Hepatocyte (in vitro differentiated cells): ENCODE data around the gene DCAF15.
"Not testable (repeated sequence)": the region's sequence is repeated elsewhere in the genome, so short reads cannot be mapped to it uniquely, and the experiment has no call there.

Experiments used
- EZH2 ChIP-seq: fragments of 200-600 bp; sonication (generic); IDR thresholded peaks from 2 replicates; pipeline ENCODE4 v1.6.1; 2016; ENCODE audit warnings: antibody characterized with exemption, mild to moderate bottlenecking, borderline replicate concordance
- EZH2phosphoT487 ChIP-seq: fragments of 200-600 bp; sonication (generic); IDR thresholded peaks from one replicate; pipeline ENCODE4 v1.6.1; 2018; ENCODE audit warnings: antibody characterized with exemption, mild to moderate bottlenecking, low read depth, moderate library complexity; ENCODE audit not compliant: unreplicated experiment, severe bottlenecking
- TF ChIP-seq, protein P1 (sequence below): fragments of 200-600 bp; sonication (generic); IDR thresholded peaks from 2 replicates; pipeline ENCODE4 v1.5.1; 2016; ENCODE audit warnings: antibody characterized with exemption, mild to moderate bottlenecking; ENCODE audit not compliant: poor library complexity

DNA sequence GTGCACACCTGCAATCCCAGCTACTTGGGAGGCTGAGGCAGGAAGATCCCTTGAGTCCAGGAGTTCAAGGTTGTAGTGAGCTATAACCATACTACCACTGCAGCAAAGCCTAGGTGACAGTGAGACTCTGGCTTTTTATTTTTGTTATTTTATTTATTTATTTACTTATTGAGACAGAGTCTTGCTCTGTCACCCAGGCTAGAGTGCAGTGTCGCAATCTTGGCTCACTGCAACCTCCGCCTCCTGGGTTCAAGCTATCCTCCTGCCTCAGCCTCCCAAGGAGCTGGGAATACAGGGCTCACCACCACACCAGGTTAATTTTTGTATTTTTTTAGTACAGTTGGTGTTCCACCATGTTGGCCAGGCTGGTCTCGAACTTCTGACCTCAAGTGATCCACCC, 21.2 kb downstream of the DCAF15 start:
- not testable (repeated sequence) for TF ChIP-seq EZH2, EZH2phosphoT487
- TF ChIP-seq, protein P1, sequence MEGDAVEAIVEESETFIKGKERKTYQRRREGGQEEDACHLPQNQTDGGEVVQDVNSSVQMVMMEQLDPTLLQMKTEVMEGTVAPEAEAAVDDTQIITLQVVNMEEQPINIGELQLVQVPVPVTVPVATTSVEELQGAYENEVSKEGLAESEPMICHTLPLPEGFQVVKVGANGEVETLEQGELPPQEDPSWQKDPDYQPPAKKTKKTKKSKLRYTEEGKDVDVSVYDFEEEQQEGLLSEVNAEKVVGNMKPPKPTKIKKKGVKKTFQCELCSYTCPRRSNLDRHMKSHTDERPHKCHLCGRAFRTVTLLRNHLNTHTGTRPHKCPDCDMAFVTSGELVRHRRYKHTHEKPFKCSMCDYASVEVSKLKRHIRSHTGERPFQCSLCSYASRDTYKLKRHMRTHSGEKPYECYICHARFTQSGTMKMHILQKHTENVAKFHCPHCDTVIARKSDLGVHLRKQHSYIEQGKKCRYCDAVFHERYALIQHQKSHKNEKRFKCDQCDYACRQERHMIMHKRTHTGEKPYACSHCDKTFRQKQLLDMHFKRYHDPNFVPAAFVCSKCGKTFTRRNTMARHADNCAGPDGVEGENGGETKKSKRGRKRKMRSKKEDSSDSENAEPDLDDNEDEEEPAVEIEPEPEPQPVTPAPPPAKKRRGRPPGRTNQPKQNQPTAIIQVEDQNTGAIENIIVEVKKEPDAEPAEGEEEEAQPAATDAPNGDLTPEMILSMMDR = not testable (repeated sequence)
